ENCODE measurements around the gene ZNF423. TPM values are rescaled to one million over a fixed set of nuclear protein-coding genes. Genes with fewer than 3 reads are reported as not detected.
A peak's percentile ranks its signal among the peaks of the same experiment; 100 is the strongest.

ZNF423 gene
- total and polyA plus RNA-seq, 7 donors, result 2.3 to 30.7 (median 14.4) TPM

GRCh38 chr16:49542391-49542891 is 313.5 kb downstream of the ZNF423 start:
- no peaks in the 10 kb centered on the region for H3K27me3 ChIP-seq (ENCODE audit: insufficient read depth in 3 of 3, low read length in 2 of 3)
- peak overlapping the region; percentile 28 for H3K4me3 ChIP-seq
- H3K4me1 ChIP-seq, result peaks cover 42% of the 10 kb centered on the region
- WGBS, 3 donors, result 17 to 35% (median 26%) methylated on average over 8 to 9 of the region's 9 CpGs
- no peak for TF ChIP-seq CTCF (IDR thresholded peaks at IDR 0.05)
- H3K36me3 ChIP-seq (ENCODE audit: insufficient read depth in 1 of 2, low read depth in 1 of 2), result no peaks in the 10 kb centered on the region
- peak; percentile 74 to 93 for DNase-seq
- peak overlapping the region; percentile 70 for H3K27ac ChIP-seq
- peak; percentile 88 to 94 (median 88) for ATAC-seq
- intact Hi-C loops (cut with DNase I), result loop anchor here in 1 of 2 donors (5.0 kb wide), 1 partner anchor 35 kb away; no protein-coding TSS in a partner anchor
- H3K9me3 ChIP-seq, result no peaks in the 10 kb centered on the region

- no peak for ATAC-seq
- Histone ChIP-seq H3K27ac (no peak overlapping the region), H3K27me3 (ENCODE audit: insufficient read depth in 3 of 3, low read length in 2 of 3) (no peaks in the 10 kb centered on the region), H3K4me3 (no peak overlapping the region), H3K4me1 (peaks cover 42% of the 10 kb centered on the region), H3K36me3 (ENCODE audit: insufficient read depth in 1 of 2, low read depth in 1 of 2) (no peaks in the 10 kb centered on the region), H3K9me3 (no peaks in the 10 kb centered on the region)
- TF ChIP-seq CTCF (IDR thresholded peaks at IDR 0.05), result no peak
- intact Hi-C loops (cut with DNase I), result loop anchor here in 1 of 2 donors (5.0 kb wide), 1 partner anchor 36 kb away; no protein-coding TSS in a partner anchor
- DNase-seq, result no peak
- WGBS, 3 donors, result 83 to 100% (median 95%) methylated on average over 2 of the region's 2 CpGs
Observed at GRCh38 chr16:49540836-49541235, 315.1 kb downstream of the ZNF423 start.

GRCh38 chr16:49539758-49540157 is 316.2 kb downstream of the ZNF423 start:
- Histone ChIP-seq H3K4me3 (no peak overlapping the region), H3K4me1 (peaks cover 36% of the 10 kb centered on the region), H3K36me3 (ENCODE audit: insufficient read depth in 1 of 2, low read depth in 1 of 2) (no peaks in the 10 kb centered on the region), H3K27ac (no peak overlapping the region), H3K9me3 (no peaks in the 10 kb centered on the region), H3K27me3 (ENCODE audit: insufficient read depth in 3 of 3, low read length in 2 of 3) (no peaks in the 10 kb centered on the region)
- ATAC-seq (no peak), DNase-seq (no peak)
- 54 to 71% (median 54%) methylated on average over 4 of the region's 4 CpGs for WGBS, 3 donors
- intact Hi-C loops (cut with DNase I), result loop anchor here in 1 of 2 donors (5.0 kb wide), 1 partner anchor 38 kb away; no protein-coding TSS in a partner anchor
- TF ChIP-seq CTCF (IDR thresholded peaks at IDR 0.05), result no peak

GRCh38 chr16:49537924-49538459 is 317.9 kb downstream of the ZNF423 start:
- no peak for TF ChIP-seq CTCF (IDR thresholded peaks at IDR 0.05)
- Histone ChIP-seq H3K4me3 (no peak overlapping the region), H3K27ac (no peak overlapping the region), H3K36me3 (ENCODE audit: insufficient read depth in 1 of 2, low read depth in 1 of 2) (no peaks in the 10 kb centered on the region), H3K9me3 (no peaks in the 10 kb centered on the region), H3K27me3 (ENCODE audit: insufficient read depth in 3 of 3, low read length in 2 of 3) (no peaks in the 10 kb centered on the region), H3K4me1 (peaks cover 19% of the 10 kb centered on the region)
- ATAC-seq (no peak), DNase-seq (no peak)
- intact Hi-C loops (cut with DNase I), result no loop called here
- WGBS, 3 donors, result 75 to 84% (median 80%) methylated on average over 7 of the region's 7 CpGs

Measured in psoas muscle (tissue), 8 donors.